ENCODE results near the gene ACOT8.

DNA sequence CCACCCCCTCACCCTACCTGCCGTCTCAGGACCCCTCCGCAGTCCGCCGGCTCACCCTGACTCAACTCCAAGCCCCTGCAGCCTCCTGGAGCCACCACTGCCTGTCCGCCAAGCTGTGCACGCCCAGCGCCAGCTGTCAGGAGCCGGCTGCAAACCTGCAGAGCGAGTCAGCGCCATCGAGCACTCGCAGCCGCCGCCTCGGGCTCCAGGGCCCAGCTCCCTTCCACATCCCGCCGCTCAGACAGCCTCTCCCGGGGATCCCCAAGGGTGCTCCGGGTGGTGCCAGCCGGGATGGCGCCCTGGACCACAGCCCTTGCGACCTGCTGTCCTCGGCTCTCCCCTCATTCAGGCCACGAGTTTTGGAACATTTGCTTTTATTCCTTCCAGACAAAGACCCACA, 34.3 kb downstream of the ACOT8 start:
- no peak for TF ChIP-seq EZH2 (IDR thresholded peaks at IDR 0.05; ENCODE audit: low read length)
- no peak for TF ChIP-seq CTCF (optimal IDR thresholded peaks at IDR 0.05 in 1 of 3, IDR thresholded peaks at IDR 0.05 in 1 of 3, conservative IDR thresholded peaks at IDR 0.05 in 1 of 3; ENCODE audit: extremely low read depth in 1 of 3, insufficient read depth in 2 of 3, low read length in 3 of 3)
